ENCODE data around the gene CCDC77. TPM values are rescaled to one million over a fixed set of nuclear protein-coding genes. Genes with fewer than 3 reads are reported as not detected.
A peak's percentile ranks its signal among the peaks of the same experiment; 100 is the strongest.

CCDC77 gene
- total and polyA plus RNA-seq, 2 experiments from 2014 or later: 24.7 to 26.7 TPM

- TF ChIP-seq NANOG (IDR thresholded peaks at IDR 0.05; ENCODE audit: borderline replicate concordance): no peak
- Histone ChIP-seq H3K36me3 (ENCODE audit: insufficient read depth) (no peaks in the 10 kb centered on the region; the same call in 1 of the 2 replicates), H2AFZ (peak overlapping the region; percentile 89), H3K4me3 (peak overlapping the region; percentile 72), H3K27me3 (ENCODE audit: insufficient read depth) (no peaks in the 10 kb centered on the region), H3K9me2 (ENCODE audit: insufficient read depth) (no peaks in the 10 kb centered on the region), H4K20me1 (replicated peaks; ENCODE audit: insufficient read depth) (peaks cover 6% of the 10 kb centered on the region; the same call in 1 of the 2 replicates), H3K79me2 (replicated peaks; ENCODE audit: insufficient read depth) (peaks cover 37% of the 10 kb centered on the region), H3K27ac (ENCODE audit: low read depth) (no peak overlapping the region), H3K4me2 (peak overlapping the region; percentile 74), H3F3A (replicated peaks; ENCODE audit: low read depth) (no peaks in the 10 kb centered on the region), H3K4me1 (ENCODE audit: insufficient read depth) (peaks cover 4% of the 10 kb centered on the region; the same call in 1 of the 2 replicates)
- no peaks in the 10 kb centered on the region for H3K4me1 Mint-ChIP-seq
- no peak overlapping the region for H3K27ac Mint-ChIP-seq
- no peaks in the 10 kb centered on the region for H3K9me3 Mint-ChIP-seq
- peak; percentile 6 for ATAC-seq
- H3K4me3 Mint-ChIP-seq: no peak overlapping the region; the same call in 2 of the 3 replicates
- no peaks in the 10 kb centered on the region for H3K27me3 Mint-ChIP-seq (ENCODE audit: insufficient read depth, low read depth, poor library complexity)
- DNase-seq (ENCODE audit: low spot score): no peak
- peaks cover 5% of the 10 kb centered on the region for H3K36me3 Mint-ChIP-seq (ENCODE audit: low read depth)
These were observed 616 bp upstream of the CCDC77 start for GRCh38 chr12:400828-401227.

GRCh38 chr12:402029-402389 is 565 bp downstream of the CCDC77 start:
- Mint-ChIP-seq H3K4me1 (no peaks in the 10 kb centered on the region), H3K9me3 (no peaks in the 10 kb centered on the region), H3K27me3 (ENCODE audit: insufficient read depth, low read depth, poor library complexity) (no peaks in the 10 kb centered on the region), H3K36me3 (ENCODE audit: low read depth) (peaks cover 14% of the 10 kb centered on the region), H3K4me3 (no peak overlapping the region), H3K27ac (no peak overlapping the region)
- Histone ChIP-seq H4K20me1 (replicated peaks; ENCODE audit: insufficient read depth) (peaks cover 9% of the 10 kb centered on the region; the same call in 1 of the 2 replicates), H3K4me1 (ENCODE audit: insufficient read depth) (peaks cover 4% of the 10 kb centered on the region; the same call in 1 of the 2 replicates), H3K27me3 (ENCODE audit: insufficient read depth) (no peaks in the 10 kb centered on the region), H3K4me3 (peak overlapping the region; percentile 72), H3K27ac (ENCODE audit: low read depth) (peak overlapping the region; percentile 53; the same call in 1 of the 2 replicates), H2AFZ (peak overlapping the region; percentile 53), H3K79me2 (replicated peaks; ENCODE audit: insufficient read depth) (peaks cover 45% of the 10 kb centered on the region), H3K9me2 (ENCODE audit: insufficient read depth) (no peaks in the 10 kb centered on the region), H3K36me3 (ENCODE audit: insufficient read depth) (no peaks in the 10 kb centered on the region; the same call in none of the 2 replicates), H3K4me2 (peak overlapping the region; percentile 76), H3F3A (replicated peaks; ENCODE audit: low read depth) (no peaks in the 10 kb centered on the region)
- TF ChIP-seq CTCF (conservative IDR thresholded peaks at IDR 0.05; ENCODE audit: low read depth in 2 of 2): peak; percentile 42 to 45; a peak in 3 of 4 replicates
- TF ChIP-seq ZNF114 (CRISPR knock-in tag; IDR thresholded peaks at IDR 0.05): no peak
- peak; percentile 56 for ATAC-seq
- peak; percentile 59 for DNase-seq (ENCODE audit: low spot score)

- no peak overlapping the region for H2AFZ ChIP-seq
- Mint-ChIP-seq H3K27ac (no peak overlapping the region), H3K4me3 (no peak overlapping the region), H3K27me3 (ENCODE audit: insufficient read depth, low read depth, poor library complexity) (peaks cover 3% of the 10 kb centered on the region), H3K9me3 (no peaks in the 10 kb centered on the region; the same call in 2 of the 3 replicates), H3K4me1 (no peaks in the 10 kb centered on the region), H3K36me3 (ENCODE audit: low read depth) (peaks cover 74% of the 10 kb centered on the region)
- H4K20me1 ChIP-seq (replicated peaks; ENCODE audit: insufficient read depth): no peaks in the 10 kb centered on the region; the same call in 1 of the 2 replicates
- peaks cover 4% of the 10 kb centered on the region; the same call in 1 of the 2 replicates for H3F3A ChIP-seq (replicated peaks; ENCODE audit: low read depth)
- H3K9me2 ChIP-seq (ENCODE audit: insufficient read depth): no peaks in the 10 kb centered on the region
- no peaks in the 10 kb centered on the region for H3K79me2 ChIP-seq (replicated peaks; ENCODE audit: insufficient read depth)
- ATAC-seq (no peak), DNase-seq (ENCODE audit: low spot score) (no peak)
- H3K4me1 ChIP-seq (ENCODE audit: insufficient read depth): no peaks in the 10 kb centered on the region
- H3K4me3 ChIP-seq: no peak overlapping the region
- H3K36me3 ChIP-seq (ENCODE audit: insufficient read depth): peaks cover 38% of the 10 kb centered on the region
- H3K27ac ChIP-seq (ENCODE audit: low read depth): no peak overlapping the region
- peak; percentile 64 for TF ChIP-seq EZH2phosphoT487 (IDR thresholded peaks at IDR 0.05; ENCODE audit: unreplicated experiment)
- no peak for TF ChIP-seq ZNF462 (CRISPR knock-in tag; IDR thresholded peaks at IDR 0.05)
- H3K27me3 ChIP-seq (ENCODE audit: insufficient read depth): no peaks in the 10 kb centered on the region
- H3K4me2 ChIP-seq: no peak overlapping the region
These were observed 13.4 kb downstream of the CCDC77 start for GRCh38 chr12:414859-415258.

Measured in GM23338 (cell line).